OCI-LY3 (cell line): ENCODE results near the gene SMCO3.
"Not testable (repeated sequence)": the region's sequence is repeated elsewhere in the genome, so short reads cannot be mapped to it uniquely, and the experiment has no call there.

Source experiments
- EZH2phosphoT487 ChIP-seq: fragments of 200-600 bp; shearing (Covaris generic); IDR thresholded peaks from 2 replicates; pipeline ENCODE4 v1.6.1; 2018; ENCODE audit warnings: antibody characterized with exemption, mixed run types, low read depth
- TF ChIP-seq, protein P1 (sequence below): fragments of 200-600, 300-600 bp; sonication (generic); IDR thresholded peaks from 2 replicates; pipeline ENCODE4 v1.5.1; 2014; ENCODE audit warnings: antibody characterized with exemption, low read length, low read depth

DNA sequence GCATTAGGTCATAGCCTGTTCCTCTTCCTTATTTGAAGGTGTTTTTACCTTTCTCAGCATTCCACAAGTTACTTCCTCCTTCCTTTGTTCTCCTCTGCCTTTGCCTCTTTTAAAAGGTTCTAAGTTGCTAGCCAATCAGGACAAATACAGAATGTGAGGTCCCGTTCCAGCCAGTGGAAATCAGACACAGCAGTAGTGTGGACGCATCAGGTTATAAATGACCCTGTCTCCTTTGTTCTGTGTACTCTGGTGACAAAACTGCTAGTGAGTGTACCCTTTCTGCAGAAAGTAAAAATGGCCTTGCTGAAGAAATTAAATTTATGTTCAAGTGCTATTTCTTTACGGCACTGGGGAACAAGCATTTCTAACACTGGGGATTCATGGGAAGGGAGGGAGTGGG, 48.0 kb downstream of the SMCO3 start:
- TF ChIP-seq, protein P1, sequence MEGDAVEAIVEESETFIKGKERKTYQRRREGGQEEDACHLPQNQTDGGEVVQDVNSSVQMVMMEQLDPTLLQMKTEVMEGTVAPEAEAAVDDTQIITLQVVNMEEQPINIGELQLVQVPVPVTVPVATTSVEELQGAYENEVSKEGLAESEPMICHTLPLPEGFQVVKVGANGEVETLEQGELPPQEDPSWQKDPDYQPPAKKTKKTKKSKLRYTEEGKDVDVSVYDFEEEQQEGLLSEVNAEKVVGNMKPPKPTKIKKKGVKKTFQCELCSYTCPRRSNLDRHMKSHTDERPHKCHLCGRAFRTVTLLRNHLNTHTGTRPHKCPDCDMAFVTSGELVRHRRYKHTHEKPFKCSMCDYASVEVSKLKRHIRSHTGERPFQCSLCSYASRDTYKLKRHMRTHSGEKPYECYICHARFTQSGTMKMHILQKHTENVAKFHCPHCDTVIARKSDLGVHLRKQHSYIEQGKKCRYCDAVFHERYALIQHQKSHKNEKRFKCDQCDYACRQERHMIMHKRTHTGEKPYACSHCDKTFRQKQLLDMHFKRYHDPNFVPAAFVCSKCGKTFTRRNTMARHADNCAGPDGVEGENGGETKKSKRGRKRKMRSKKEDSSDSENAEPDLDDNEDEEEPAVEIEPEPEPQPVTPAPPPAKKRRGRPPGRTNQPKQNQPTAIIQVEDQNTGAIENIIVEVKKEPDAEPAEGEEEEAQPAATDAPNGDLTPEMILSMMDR, result not testable (repeated sequence)
- TF ChIP-seq EZH2phosphoT487, result not testable (repeated sequence)
